Breast epithelium (tissue), 4 donors: ENCODE results near the gene RPL29. TPM values are rescaled to one million over a fixed set of nuclear protein-coding genes. Genes with fewer than 3 reads are reported as not detected.

ENCODE experiments used
- DNase-seq, 2 donors: peaks; one replicate each; pipeline ENCODE4 v3.0.0-alpha.2; 2019; ENCODE audit warnings: low spot score in 2 of 2
- H3K27ac ChIP-seq, 2 donors: fragments of 200-600 bp; sonication (generic) in 1 of 2; one replicate each; pipeline ENCODE4 v1.5.1; 2016 to 2019; ENCODE audit warnings: mild to moderate bottlenecking in 1 of 2
- H3K27me3 ChIP-seq, 2 donors: fragments of 200-600 bp; sonication (generic) in 1 of 2; one replicate each; pipeline versions ENCODE4 v1.5.1 to v1.6.0; 2017 to 2019; ENCODE audit warnings: control low read depth in 1 of 2, mild to moderate bottlenecking in 1 of 2
- H3K36me3 ChIP-seq: fragments of 200-600 bp; one replicate; pipeline ENCODE4 v1.5.1; 2019
- H3K4me1 ChIP-seq, 2 donors: fragments of 200-600 bp; sonication (generic); one replicate each; pipeline ENCODE4 v1.5.1; 2016 to 2019; ENCODE audit warnings: control low read depth in 1 of 2
- H3K4me3 ChIP-seq, 3 donors: fragments of 200-600 bp; sonication (generic); 1 replicate in 2 of 3; 2 replicates in 1 of 3; pipeline ENCODE4 v1.5.1; 2016 to 2019; ENCODE audit warnings: mild to moderate bottlenecking in 3 of 3, moderate library complexity in 2 of 3
- H3K9me3 ChIP-seq, 2 donors: fragments of 200-600 bp; sonication (generic) in 1 of 2; one replicate each; pipeline ENCODE4 v1.5.1; 2016 to 2019; ENCODE audit warnings: control low read depth in 1 of 2
- POLR2A ChIP-seq: fragments of 450-650 bp; IDR thresholded peaks from one replicate; pipeline ENCODE4 v1.6.1; 2016; ENCODE audit warnings: antibody characterized with exemption, mild to moderate bottlenecking, moderate library complexity
- POLR2AphosphoS5 ChIP-seq, 3 donors: sonication (generic); formaldehyde crosslinking; IDR thresholded peaks; one replicate each; pipeline ENCODE4 v1.6.1; 2017; ENCODE audit warnings: antibody characterized with exemption in 3 of 3
- intact Hi-C: fragments of 100-400 bp; cut with DNase I; formaldehyde crosslinking; loops from one replicate; pipeline ENCODE4 v1.15.1; 2023; ENCODE audit warnings: low total_unique reads
- total RNA-seq, 3 donors: library from RNA; depleted of rRNA; stranded (reverse); fragments of >200 nt; gene quantifications; one replicate each; pipeline ENCODE4 v1.1.0, GENCODE V29; 2016
- TF ChIP-seq, protein P1 (sequence below), 3 donors: fragments of 450-650 bp; IDR thresholded peaks; one replicate each; pipeline ENCODE4 v1.5.1; 2016 to 2017; ENCODE audit warnings: antibody characterized with exemption in 3 of 3, mild to moderate bottlenecking in 3 of 3, moderate library complexity in 3 of 3

Gene RPL29
- total RNA-seq, 3 donors from 2014 or later = 1,890 to 2,530 (median 2,229) TPM

DNA sequence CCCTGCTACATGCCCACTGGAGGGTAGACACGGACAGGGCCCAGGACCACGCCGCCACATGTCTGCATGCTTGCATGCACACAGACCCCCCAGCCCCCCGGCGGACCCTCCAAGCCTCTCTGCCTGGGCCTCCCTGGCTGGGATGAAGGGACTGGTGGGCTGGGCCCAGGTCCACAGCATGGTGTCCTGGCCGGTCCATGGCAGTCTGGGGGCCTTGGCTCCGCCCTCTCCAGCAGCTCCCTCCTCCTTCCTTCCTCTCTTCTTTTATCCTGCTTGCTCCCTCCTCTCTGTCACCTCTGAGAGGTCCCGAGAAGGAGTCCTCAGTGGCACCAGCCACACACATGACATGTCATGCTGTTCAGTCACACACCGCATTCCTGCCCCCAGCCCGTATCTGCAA, 36.2 kb upstream of the RPL29 start:
- Histone ChIP-seq H3K9me3 (no peaks in the 10 kb centered on the region), H3K27me3 (no peaks in the 10 kb centered on the region), H3K27ac (no peak overlapping the region), H3K4me3 (no peak overlapping the region), H3K4me1 (no peaks in the 10 kb centered on the region), H3K36me3 (no peaks in the 10 kb centered on the region)
- intact Hi-C loops = no loop called here
- DNase-seq = no peak
- TF ChIP-seq, protein P1, sequence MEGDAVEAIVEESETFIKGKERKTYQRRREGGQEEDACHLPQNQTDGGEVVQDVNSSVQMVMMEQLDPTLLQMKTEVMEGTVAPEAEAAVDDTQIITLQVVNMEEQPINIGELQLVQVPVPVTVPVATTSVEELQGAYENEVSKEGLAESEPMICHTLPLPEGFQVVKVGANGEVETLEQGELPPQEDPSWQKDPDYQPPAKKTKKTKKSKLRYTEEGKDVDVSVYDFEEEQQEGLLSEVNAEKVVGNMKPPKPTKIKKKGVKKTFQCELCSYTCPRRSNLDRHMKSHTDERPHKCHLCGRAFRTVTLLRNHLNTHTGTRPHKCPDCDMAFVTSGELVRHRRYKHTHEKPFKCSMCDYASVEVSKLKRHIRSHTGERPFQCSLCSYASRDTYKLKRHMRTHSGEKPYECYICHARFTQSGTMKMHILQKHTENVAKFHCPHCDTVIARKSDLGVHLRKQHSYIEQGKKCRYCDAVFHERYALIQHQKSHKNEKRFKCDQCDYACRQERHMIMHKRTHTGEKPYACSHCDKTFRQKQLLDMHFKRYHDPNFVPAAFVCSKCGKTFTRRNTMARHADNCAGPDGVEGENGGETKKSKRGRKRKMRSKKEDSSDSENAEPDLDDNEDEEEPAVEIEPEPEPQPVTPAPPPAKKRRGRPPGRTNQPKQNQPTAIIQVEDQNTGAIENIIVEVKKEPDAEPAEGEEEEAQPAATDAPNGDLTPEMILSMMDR (IDR thresholded peaks at IDR 0.05) = no peak
- no peak for TF ChIP-seq POLR2A
- TF ChIP-seq POLR2AphosphoS5 (IDR thresholded peaks at IDR 0.05) = no peak

DNA sequence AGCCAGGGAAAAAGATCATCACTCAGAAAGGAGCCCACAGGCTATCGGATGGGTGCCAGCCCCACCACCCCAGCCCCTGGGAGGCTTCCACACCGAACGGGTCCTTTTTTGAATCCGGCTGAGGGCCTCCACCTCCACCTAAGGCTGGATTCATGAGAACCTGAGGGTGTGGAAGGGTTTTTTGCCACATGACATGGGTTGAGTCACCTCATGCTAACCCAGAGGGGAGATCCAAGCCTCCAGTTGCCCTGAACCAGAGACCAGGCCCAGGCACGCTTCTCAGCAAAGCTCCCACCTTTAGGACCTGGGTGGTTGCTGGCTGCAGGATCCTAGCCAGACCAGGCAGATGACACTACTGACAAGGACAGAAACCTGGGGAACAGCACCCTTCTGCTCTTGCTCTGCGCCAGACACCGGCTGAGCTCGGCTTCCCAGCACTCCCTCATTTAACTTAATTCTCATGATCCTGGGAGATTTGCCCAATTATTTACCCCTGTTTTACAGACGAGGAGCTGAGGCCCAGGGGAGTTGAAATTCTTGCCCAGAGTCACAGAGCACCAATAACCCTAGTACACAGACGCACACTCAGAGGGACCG, 35.1 kb upstream of the RPL29 start:
- Histone ChIP-seq H3K27me3 (no peaks in the 10 kb centered on the region), H3K27ac (no peak overlapping the region), H3K4me1 (no peaks in the 10 kb centered on the region), H3K4me3 (no peak overlapping the region), H3K9me3 (no peaks in the 10 kb centered on the region), H3K36me3 (no peaks in the 10 kb centered on the region)
- no peak for TF ChIP-seq POLR2A
- no peak for TF ChIP-seq POLR2AphosphoS5 (IDR thresholded peaks at IDR 0.05)
- TF ChIP-seq, protein P1 (IDR thresholded peaks at IDR 0.05) = no peak
- intact Hi-C loops = no loop called here
- DNase-seq = no peak

DNA sequence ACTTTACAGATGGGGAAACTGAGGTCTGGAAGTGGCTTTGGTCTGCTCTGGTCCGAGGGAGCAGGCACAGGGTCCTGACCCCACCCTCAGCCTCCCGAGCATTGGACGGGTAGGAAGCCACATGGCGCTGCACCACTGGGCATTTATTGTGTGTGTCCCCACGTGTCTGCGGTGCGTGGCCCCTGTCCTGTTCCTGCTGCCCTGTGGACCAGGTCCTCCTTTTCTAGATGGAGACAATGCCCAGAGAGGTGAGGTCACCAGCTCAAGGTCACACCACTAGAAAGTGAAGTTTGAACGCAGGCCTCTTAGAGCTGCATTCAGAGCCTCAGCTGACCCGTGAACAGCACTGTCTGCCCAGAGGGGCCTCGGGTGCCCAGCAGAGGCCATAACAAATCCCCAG, 33.8 kb upstream of the RPL29 start:
- H3K9me3 ChIP-seq = no peaks in the 10 kb centered on the region
- no peak for DNase-seq
- intact Hi-C loops = no loop called here

DNA sequence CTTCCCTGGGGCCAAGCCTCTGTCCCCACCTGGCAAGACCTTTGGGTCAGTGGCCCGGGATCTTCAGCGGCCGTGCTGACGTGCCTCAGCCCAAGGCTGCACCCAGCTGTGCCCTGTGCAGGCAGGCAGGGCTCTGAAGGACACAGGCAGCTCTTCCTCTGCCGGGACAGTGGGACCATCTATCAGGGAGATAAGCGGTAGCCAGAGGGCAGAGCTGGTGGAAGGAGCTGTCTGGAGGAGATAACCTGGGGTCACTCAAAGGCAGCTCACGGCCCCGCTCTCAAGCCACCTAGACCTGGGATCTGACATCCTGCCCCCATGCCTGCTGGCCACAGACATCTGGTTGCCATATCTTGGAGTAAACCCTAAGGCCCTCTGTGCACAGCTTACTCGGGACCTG, 33.4 kb upstream of the RPL29 start:
- no peaks in the 10 kb centered on the region for H3K4me1 ChIP-seq
- H3K27me3 ChIP-seq = no peaks in the 10 kb centered on the region
- no peaks in the 10 kb centered on the region for H3K36me3 ChIP-seq
- TF ChIP-seq, protein P1 (IDR thresholded peaks at IDR 0.05) = no peak
- no peak for TF ChIP-seq POLR2A
- TF ChIP-seq POLR2AphosphoS5 (IDR thresholded peaks at IDR 0.05) = no peak
- no peak for DNase-seq
- H3K4me3 ChIP-seq = no peak overlapping the region
- H3K9me3 ChIP-seq = no peaks in the 10 kb centered on the region
- intact Hi-C loops = no loop called here
- no peak overlapping the region for H3K27ac ChIP-seq

More for the DNA sequence above, 33.8 kb upstream of the RPL29 start:
- no peaks in the 10 kb centered on the region for H3K4me1 ChIP-seq
- H3K4me3 ChIP-seq = no peak overlapping the region
- no peaks in the 10 kb centered on the region for H3K27me3 ChIP-seq
- H3K36me3 ChIP-seq = no peaks in the 10 kb centered on the region
- no peak for TF ChIP-seq POLR2AphosphoS5 (IDR thresholded peaks at IDR 0.05)
- TF ChIP-seq, protein P1 (IDR thresholded peaks at IDR 0.05) = no peak
- no peak for TF ChIP-seq POLR2A
- H3K27ac ChIP-seq = no peak overlapping the region

DNA sequence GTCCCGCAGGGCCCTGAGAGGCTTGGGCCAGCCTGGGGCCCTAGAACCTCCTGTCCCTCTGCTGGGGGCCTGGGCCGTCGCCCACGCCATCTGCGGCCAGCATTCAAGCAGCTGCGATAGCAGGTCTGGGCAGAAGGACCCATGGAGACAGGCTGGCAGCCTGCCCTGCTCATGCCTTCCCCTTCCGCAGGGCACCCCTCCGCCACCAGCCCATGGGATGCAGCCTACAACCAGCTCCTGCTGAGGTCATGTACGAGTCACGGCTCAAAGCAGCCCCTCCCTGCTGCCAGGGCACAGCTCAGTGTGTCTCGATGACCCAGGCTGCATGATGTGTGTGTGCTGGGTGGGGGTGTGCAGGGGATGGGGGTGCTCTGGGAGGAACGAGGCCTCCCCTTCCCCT, 32.9 kb upstream of the RPL29 start:
- Histone ChIP-seq H3K4me3 (no peak overlapping the region), H3K27ac (no peak overlapping the region), H3K4me1 (no peaks in the 10 kb centered on the region), H3K36me3 (no peaks in the 10 kb centered on the region), H3K9me3 (no peaks in the 10 kb centered on the region), H3K27me3 (no peaks in the 10 kb centered on the region)
- intact Hi-C loops = no loop called here
- TF ChIP-seq POLR2A = no peak
- TF ChIP-seq POLR2AphosphoS5 (IDR thresholded peaks at IDR 0.05) = no peak
- TF ChIP-seq, protein P1 (IDR thresholded peaks at IDR 0.05) = no peak
- DNase-seq = no peak
